GM19238 (cell line): ENCODE data around the gene LRRK1.

Source experiments
- DNase-seq: peaks from one replicate; pipeline ENCODE4 v3.0.0; 2011; ENCODE audit warnings: low spot score; ENCODE audit not compliant: insufficient read length

LRRK1 gene

DNA sequence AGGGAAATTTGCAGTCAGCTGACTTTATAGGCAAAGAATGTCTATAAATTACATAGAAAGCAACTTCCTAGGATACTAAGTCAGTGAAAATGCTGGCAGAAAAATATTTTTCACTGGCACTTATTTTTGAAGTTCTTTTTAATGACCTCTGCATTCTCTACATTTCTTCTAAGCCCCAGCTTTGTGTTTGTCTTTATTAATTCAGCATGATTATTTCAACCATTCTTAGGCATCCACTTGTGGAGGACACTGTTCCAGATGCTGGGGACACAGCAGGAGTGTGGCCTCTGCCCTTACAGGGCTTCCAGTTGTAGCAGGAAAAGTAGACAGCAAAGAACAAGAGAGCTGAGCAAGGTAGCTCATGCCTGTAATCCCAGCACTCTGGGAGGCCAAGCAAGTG is 15.0 kb downstream of the LRRK1 start:
- DNase-seq: no peak

GRCh38 chr15:100934726-100935125 is 15.6 kb downstream of the LRRK1 start:
- DNase-seq: no peak

- no peak for DNase-seq
These were observed 18.0 kb downstream of the LRRK1 start for GRCh38 chr15:100937171-100937570.

DNA sequence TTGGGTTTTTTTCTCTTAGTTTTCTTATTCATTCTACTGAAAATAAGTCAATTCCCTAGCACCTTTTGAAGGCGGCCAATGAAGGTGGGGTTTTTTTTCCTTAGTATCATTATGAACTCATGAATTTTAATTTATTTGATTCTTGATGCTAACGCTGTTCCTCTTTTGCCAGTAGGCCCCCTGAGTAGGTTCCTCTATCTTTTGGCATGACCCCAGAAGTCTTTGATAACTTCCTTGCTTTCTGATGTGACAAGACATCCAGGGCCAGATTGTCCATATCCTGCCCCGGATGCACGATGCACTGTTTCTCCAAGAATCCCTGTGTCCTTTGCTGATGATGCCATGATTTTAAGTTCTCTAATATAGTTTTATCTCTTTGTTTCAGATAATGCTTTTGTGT is 20.6 kb downstream of the LRRK1 start:
- DNase-seq: no peak

GRCh38 chr15:100940767-100941379 is 21.7 kb downstream of the LRRK1 start:
- no peak for DNase-seq

GRCh38 chr15:100941536-100941935 is 22.4 kb downstream of the LRRK1 start:
- no peak for DNase-seq

DNA sequence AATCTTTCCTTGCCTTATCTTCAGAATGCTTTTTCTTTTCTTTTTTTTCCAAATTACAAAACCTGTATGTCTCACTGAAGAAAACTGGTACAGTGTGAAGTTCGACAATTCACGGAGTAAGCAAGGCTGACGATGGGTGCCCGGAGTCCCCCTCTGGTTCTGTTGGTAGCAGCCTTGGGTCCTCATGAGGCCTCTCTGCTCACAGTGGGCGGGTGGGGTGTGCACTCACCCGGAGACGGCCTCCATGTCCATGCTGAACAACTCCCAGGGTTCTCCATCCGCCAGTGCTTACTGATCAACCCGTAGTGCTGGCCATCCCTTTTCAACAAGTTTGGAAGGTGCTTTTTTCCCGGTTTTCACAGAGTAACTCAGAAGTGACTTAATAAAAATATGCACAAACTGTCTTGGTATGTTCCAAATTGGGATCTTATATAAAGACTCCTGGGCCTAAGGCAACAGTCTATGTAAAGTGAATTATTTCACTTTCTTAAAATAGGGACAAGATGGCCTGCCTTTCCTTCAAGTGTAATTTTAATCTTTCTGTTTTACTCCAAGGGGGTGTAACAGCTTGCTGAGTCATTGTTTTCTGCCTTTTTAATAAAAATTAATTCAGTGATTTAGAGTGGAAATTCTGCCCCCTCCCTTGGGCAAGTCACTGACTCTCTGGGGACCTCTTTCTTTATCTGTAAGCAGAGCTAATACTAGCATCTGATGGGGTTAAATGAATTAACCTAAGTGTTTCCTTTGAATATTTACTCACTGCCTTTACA is 23.7 kb downstream of the LRRK1 start:
- no peak for DNase-seq

- no peak for DNase-seq
These were observed 25.2 kb downstream of the LRRK1 start for GRCh38 chr15:100944244-100944895.

DNA sequence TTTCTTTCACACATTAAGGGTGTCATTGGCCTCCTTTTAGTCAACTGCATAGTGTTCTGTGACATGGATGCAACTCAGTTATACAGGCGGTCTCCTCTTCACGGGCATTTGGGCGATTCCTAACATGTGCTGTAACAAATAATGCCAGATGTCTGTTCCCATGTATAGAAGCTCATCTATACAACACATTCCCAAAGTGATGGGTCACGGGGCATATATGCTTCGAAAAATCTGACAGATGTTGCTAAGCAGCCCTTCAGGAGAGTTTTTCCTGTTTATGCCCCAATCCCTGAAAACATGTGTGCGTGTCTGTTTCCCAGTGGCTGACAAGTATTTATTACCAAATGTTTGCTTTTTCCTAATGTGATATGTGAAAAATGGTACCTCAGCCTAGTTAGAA is 25.8 kb downstream of the LRRK1 start:
- no peak for DNase-seq

- no peak for DNase-seq
These were observed 28.7 kb downstream of the LRRK1 start for GRCh38 chr15:100947760-100948429.

- DNase-seq: no peak
These were observed 29.2 kb downstream of the LRRK1 start for GRCh38 chr15:100948430-100948762.

GRCh38 chr15:100949691-100950090 is 30.5 kb downstream of the LRRK1 start:
- no peak for DNase-seq

- DNase-seq: no peak
These were observed 32.8 kb downstream of the LRRK1 start for GRCh38 chr15:100951965-100952364.

DNA sequence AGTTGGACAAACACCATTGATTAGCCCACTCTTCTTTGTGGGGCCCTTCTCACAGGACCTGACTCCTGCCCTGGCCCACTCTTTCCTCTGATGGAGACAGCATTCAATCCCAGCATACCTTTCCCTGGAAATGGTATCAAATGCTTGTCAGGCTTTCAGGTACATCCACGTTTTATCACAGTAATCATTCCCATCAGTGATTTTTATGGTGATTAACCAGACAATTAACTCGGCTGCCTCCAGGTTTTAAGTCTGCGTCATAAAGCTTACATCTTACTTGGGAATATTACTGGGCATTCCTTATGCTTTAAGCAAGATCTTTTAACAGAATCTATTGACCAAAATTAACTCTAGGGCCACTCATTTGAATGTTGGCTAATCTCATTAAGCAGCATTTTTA is 33.4 kb downstream of the LRRK1 start:
- no peak for DNase-seq

- no peak for DNase-seq
These were observed 39.3 kb downstream of the LRRK1 start for GRCh38 chr15:100958326-100959065.

- no peak for DNase-seq
These were observed 40.2 kb downstream of the LRRK1 start for GRCh38 chr15:100959066-100960050.

DNA sequence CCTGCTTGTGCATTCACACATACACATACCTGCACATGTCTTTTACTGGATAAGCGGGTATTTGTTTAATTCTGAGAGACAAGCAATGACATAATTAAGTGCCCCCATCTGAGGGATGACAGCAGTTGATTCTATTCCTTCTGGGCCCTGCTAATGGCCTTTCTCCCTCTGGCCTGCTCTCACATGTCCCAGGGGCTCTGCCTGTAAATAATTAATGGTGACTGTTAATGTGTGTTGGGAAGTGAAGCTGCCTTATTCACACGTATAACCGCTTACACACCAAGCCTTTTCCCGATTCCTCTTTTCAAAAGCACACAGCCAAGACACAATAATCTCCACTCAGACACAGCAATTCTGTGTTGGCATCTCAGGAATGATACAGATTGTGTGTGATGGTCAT is 47.8 kb downstream of the LRRK1 start:
- DNase-seq: peak; percentile 42

- DNase-seq: no peak
These were observed 49.2 kb downstream of the LRRK1 start for GRCh38 chr15:100968050-100968966.

- DNase-seq: no peak
These were observed 53.8 kb downstream of the LRRK1 start for GRCh38 chr15:100972975-100973350.
